Measurements from ENCODE around the gene FGGY. TPM values are rescaled to one million over a fixed set of nuclear protein-coding genes. Genes with fewer than 3 reads are reported as not detected.

The FGGY gene
- total RNA-seq, 4 donors from 2014 or later, result 24.9 to 35.9 (median 30.5) TPM

DNA sequence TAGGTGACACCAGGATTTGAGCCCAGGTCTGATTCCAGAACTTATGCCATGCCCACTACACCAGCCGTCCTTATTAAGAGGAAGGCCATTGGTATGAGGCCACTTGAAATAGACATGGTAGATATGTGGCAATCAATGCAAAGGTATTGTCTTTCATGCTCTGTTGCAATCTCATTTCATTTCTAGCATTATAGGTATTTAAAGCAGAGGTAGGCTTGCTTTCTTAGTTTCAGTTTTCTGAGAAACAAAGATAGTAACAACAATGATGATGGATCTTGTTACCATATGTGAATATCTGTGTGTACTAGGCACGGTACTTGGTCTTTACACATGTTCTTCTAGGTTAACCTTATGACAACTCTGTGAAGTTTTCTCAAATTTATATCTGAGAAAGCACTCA lies 113.1 kb downstream of the FGGY start:
- H3K36me3 ChIP-seq, result no peaks in the 10 kb centered on the region
- peak in 1 of 2 donors; percentile 67 for ATAC-seq
- intact Hi-C loops (cut with DNase I; ENCODE audit: low total_unique reads) (no loop called here), in situ Hi-C loops (cut with MboI; ENCODE audit: low sequenced_read_pairs in 4 of 4) (no loop called here)
- DNase-seq, result no peak
- peak overlapping the region; percentile 35 to 54 (median 45) for H3K27ac ChIP-seq
- no peaks in the 10 kb centered on the region for H3K9me3 ChIP-seq
- H3K4me3 ChIP-seq, result no peak overlapping the region
- peaks cover 58 to 59% of the 10 kb centered on the region in 2 donors for H3K4me1 ChIP-seq
- TF ChIP-seq POLR2A (IDR thresholded peaks at IDR 0.05) (no peak), CTCF (IDR thresholded peaks at IDR 0.05 in 4 of 5, conservative IDR thresholded peaks at IDR 0.05 in 1 of 5) (no peak)
- H3K27me3 ChIP-seq, result no peaks in the 10 kb centered on the region

GRCh38 chr1:59410457-59410856 lies 113.6 kb downstream of the FGGY start:
- in situ Hi-C loops (cut with MboI; ENCODE audit: low sequenced_read_pairs in 4 of 4), result no loop called here
- no peak for ATAC-seq
- Histone ChIP-seq H3K36me3 (no peaks in the 10 kb centered on the region), H3K9me3 (no peaks in the 10 kb centered on the region), H3K4me1 (peaks cover 58 to 59% of the 10 kb centered on the region in 2 donors), H3K27me3 (no peaks in the 10 kb centered on the region), H3K4me3 (no peak overlapping the region), H3K27ac (peak overlapping the region; percentile 35 to 54 (median 45))
- no peak for DNase-seq
- no peak for TF ChIP-seq CTCF (IDR thresholded peaks at IDR 0.05 in 4 of 5, conservative IDR thresholded peaks at IDR 0.05 in 1 of 5)
- no peak for TF ChIP-seq POLR2A (IDR thresholded peaks at IDR 0.05)
- intact Hi-C loops (cut with DNase I; ENCODE audit: low total_unique reads), result no loop called here

DNA sequence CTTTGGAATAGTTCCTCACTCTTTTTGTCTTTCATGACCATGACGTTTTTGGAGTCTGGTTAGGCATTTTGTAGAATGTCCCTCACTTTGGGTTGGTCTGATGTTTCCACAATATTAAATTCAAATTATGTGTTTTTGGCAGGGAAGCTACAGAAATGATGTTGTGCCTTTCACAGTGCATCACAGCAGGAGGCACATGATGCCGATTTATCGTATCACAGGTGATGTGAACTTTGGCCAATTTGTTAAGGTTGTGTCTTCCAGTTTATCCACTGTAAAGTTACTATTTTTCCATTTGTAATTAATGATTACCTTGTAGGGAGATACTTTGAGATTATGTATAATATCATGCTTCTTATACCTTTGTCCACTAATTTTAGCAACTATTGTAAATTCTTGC lies 114.3 kb downstream of the FGGY start:
- DNase-seq, result no peak
- intact Hi-C loops (cut with DNase I; ENCODE audit: low total_unique reads), result no loop called here
- Histone ChIP-seq H3K36me3 (no peaks in the 10 kb centered on the region), H3K27ac (peak overlapping the region in 3 of 4 donors; percentile 0 to 54 (median 35)), H3K9me3 (no peaks in the 10 kb centered on the region), H3K4me3 (no peak overlapping the region), H3K27me3 (no peaks in the 10 kb centered on the region), H3K4me1 (peaks cover 58 to 59% of the 10 kb centered on the region in 2 donors)
- in situ Hi-C loops (cut with MboI; ENCODE audit: low sequenced_read_pairs in 4 of 4), result no loop called here
- TF ChIP-seq CTCF (IDR thresholded peaks at IDR 0.05 in 4 of 5, conservative IDR thresholded peaks at IDR 0.05 in 1 of 5) (no peak), POLR2A (IDR thresholded peaks at IDR 0.05) (no peak)
- ATAC-seq, result no peak

DNA sequence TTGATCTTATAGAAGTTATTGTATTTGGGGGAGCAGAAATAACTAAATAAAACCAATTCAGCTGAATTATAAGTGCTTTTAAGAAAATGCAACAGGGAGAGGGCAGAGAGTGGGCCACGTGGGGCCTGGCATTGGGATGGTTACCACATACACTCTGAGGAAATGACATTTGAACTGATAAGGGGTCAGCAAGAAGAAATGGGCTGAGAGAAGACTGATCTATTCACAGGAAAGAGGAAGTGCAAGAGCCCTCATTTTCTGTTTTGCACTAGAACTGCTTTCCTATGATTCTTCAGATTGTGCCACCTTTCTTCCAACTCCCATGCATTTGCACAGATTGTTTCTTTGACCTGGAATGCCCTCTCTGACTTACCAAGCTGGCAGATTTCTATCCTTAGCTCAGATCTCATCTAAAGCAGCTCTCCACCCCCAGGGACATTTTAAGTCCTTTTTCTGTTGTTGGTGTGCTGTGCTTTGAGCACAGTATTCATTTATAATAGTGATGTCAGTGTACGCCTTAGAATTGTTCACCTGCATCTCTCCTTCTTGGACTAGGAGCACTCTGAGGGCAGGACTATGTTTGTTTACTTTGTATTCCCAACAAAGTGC lies 115.9 kb downstream of the FGGY start:
- intact Hi-C loops (cut with DNase I; ENCODE audit: low total_unique reads), result no loop called here

More for the DNA sequence above, 115.9 kb downstream of the FGGY start:
- no peaks in the 10 kb centered on the region for H3K36me3 ChIP-seq
- H3K27me3 ChIP-seq, result no peaks in the 10 kb centered on the region
- no peaks in the 10 kb centered on the region for H3K9me3 ChIP-seq
- peaks cover 47 to 54% of the 10 kb centered on the region in 2 donors for H3K4me1 ChIP-seq
- TF ChIP-seq POLR2A (IDR thresholded peaks at IDR 0.05), result no peak
- no peak for TF ChIP-seq CTCF (IDR thresholded peaks at IDR 0.05 in 4 of 5, conservative IDR thresholded peaks at IDR 0.05 in 1 of 5)
- no peak for DNase-seq
- ATAC-seq, result peak; percentile 46 to 61
- H3K4me3 ChIP-seq, result no peak overlapping the region
- peak overlapping the region; percentile 22 to 54 (median 32) for H3K27ac ChIP-seq
- in situ Hi-C loops (cut with MboI; ENCODE audit: low sequenced_read_pairs in 4 of 4), result no loop called here
